CD8-positive, alpha-beta memory T cell (primary cell): ENCODE data around the gene PRMT1. TPM values are rescaled to one million over a fixed set of nuclear protein-coding genes. Genes with fewer than 3 reads are reported as not detected.

ENCODE experiments used
- CTCF ChIA-PET: fragments of 350-600 bp; sonication (Branson Sonifier 250); formaldehyde crosslinking; loops from one replicate; lab custom pipeline; 2021; ENCODE audit warnings: antibody characterized with exemption; lab: Charles Lee
- POLR2A ChIA-PET: fragments of 350-600 bp; sonication (Branson Sonifier 250); formaldehyde crosslinking; loops from one replicate; lab custom pipeline; 2021; ENCODE audit warnings: antibody characterized with exemption; lab: Charles Lee
- DNase-seq, 5 donors: peaks; one replicate each; pipeline versions ENCODE4 v3.0.0 to v3.0.0-alpha.2; 2020 to 2022; ENCODE audit warnings: mixed read lengths in 1 of 5
- H3K27ac ChIP-seq: one replicate; pipeline ENCODE4 v1.7.0; 2013; ENCODE audit warnings: low read depth, mild to moderate bottlenecking, low read length, moderate library complexity
- H3K27me3 ChIP-seq: 2 replicates; pipeline ENCODE4 v1.7.0; 2013; ENCODE audit warnings: low read length, mild to moderate bottlenecking; ENCODE audit not compliant: insufficient read depth, poor library complexity, severe bottlenecking
- H3K36me3 ChIP-seq: 2 replicates; pipeline ENCODE4 v1.7.0; 2013; ENCODE audit warnings: mild to moderate bottlenecking, low read length, moderate library complexity; ENCODE audit not compliant: insufficient read depth
- H3K4me1 ChIP-seq: 2 replicates; pipeline ENCODE4 v1.7.0; 2013; ENCODE audit warnings: mild to moderate bottlenecking, low read length, moderate library complexity; ENCODE audit not compliant: insufficient read depth
- H3K4me3 ChIP-seq: 2 replicates; pipeline ENCODE4 v1.7.0; 2013; ENCODE audit warnings: mild to moderate bottlenecking, low read length
- H3K9me3 ChIP-seq: 2 replicates; pipeline ENCODE4 v1.7.0; 2013; ENCODE audit warnings: mild to moderate bottlenecking, low read length
- H3K27ac Mint-ChIP-seq, 8 donors: one replicate each; pipeline ENCODE4 v1.8.0; 2020 to 2021; ENCODE audit warnings: mixed read lengths in 8 of 8, mild to moderate bottlenecking in 6 of 8, inconsistent platforms in 3 of 8, moderate library complexity in 3 of 8
- H3K27me3 Mint-ChIP-seq, 2 donors: one replicate each; pipeline ENCODE4 v1.8.0; 2020 to 2021; ENCODE audit warnings: mixed read lengths in 2 of 2, mild to moderate bottlenecking in 1 of 2, moderate library complexity in 1 of 2
- H3K36me3 Mint-ChIP-seq, 3 donors: one replicate each; pipeline ENCODE4 v1.8.0; 2020 to 2021; ENCODE audit warnings: mixed read lengths in 3 of 3, inconsistent platforms in 1 of 3, mild to moderate bottlenecking in 1 of 3
- H3K4me1 Mint-ChIP-seq, 3 donors: one replicate each; pipeline ENCODE4 v1.8.0; 2020 to 2021; ENCODE audit warnings: mixed read lengths in 3 of 3, inconsistent platforms in 1 of 3, mild to moderate bottlenecking in 1 of 3
- H3K4me3 Mint-ChIP-seq, 7 donors: one replicate each; pipeline ENCODE4 v1.8.0; 2020 to 2021; ENCODE audit warnings: mixed read lengths in 7 of 7, mild to moderate bottlenecking in 6 of 7, moderate library complexity in 4 of 7, inconsistent platforms in 2 of 7
- H3K9me3 Mint-ChIP-seq, 5 donors: one replicate each; pipeline ENCODE4 v1.8.0; 2020 to 2022; ENCODE audit warnings: mixed read lengths in 5 of 5, mild to moderate bottlenecking in 3 of 5, moderate library complexity in 2 of 5, inconsistent platforms in 1 of 5
- polyA plus RNA-seq: library from polyadenylated mRNA; unstranded; fragments of 300-500 nt; fragmentation: Illumina TruSeq; gene quantifications from one replicate; pipeline ENCODE4 v1.2.3, GENCODE V29; 2021
- total RNA-seq, 2 experiments: library from RNA; stranded (reverse); gene quantifications; one replicate each; pipeline ENCODE4 v1.2.3, GENCODE V29; 2021

Gene PRMT1
- total and polyA plus RNA-seq, 3 experiments from 2014 or later: 135 to 537 (median 529) TPM

- POLR2A ChIA-PET: interaction anchor here (0.6 to 3.9 kb wide), 12 partner anchors 9 to 897 kb away, joined by 3 to 61 read pairs (median 6); partner anchors contain the start of genes NOSIP, PRMT1, PRRG2 and RRAS
- no peaks in the 10 kb centered on the region for H3K27me3 ChIP-seq
- no peaks in the 10 kb centered on the region for H3K9me3 Mint-ChIP-seq
- H3K4me1 ChIP-seq: peaks cover 29% of the 10 kb centered on the region
- peak within 1 kb of the TSS; percentile 77 for H3K27ac ChIP-seq
- H3K36me3 Mint-ChIP-seq: peaks cover 0 to 55% (median 0%) of the 10 kb centered on the region in 3 donors
- H3K36me3 ChIP-seq: peaks cover 16% of the 10 kb centered on the region
- H3K27ac Mint-ChIP-seq: peak within 1 kb of the TSS; percentile 74 to 100 (median 98)
- no peaks in the 10 kb centered on the region for H3K27me3 Mint-ChIP-seq
- peak within 1 kb of the TSS; percentile 99 for H3K4me3 ChIP-seq
- no peaks in the 10 kb centered on the region for H3K9me3 ChIP-seq
- peak; percentile 98 to 100 (median 100) for DNase-seq
- peaks cover 28 to 44% (median 40%) of the 10 kb centered on the region in 3 donors for H3K4me1 Mint-ChIP-seq
- CTCF ChIA-PET: interaction anchor here (1.6 to 3.7 kb wide), 3 partner anchors 9 to 118 kb away, joined by 4 to 26 read pairs (median 13); partner anchors contain the start of genes RRAS and SCAF1
- H3K4me3 Mint-ChIP-seq: peak within 1 kb of the TSS; percentile 95 to 99 (median 97)
Observed at GRCh38 chr19:49665351-49666119, 11.5 kb upstream of the PRMT1 start, which contains the start of the genes BCL2L12 and IRF3. Gene BCL2L12 (plus strand): TSS chr19:49665933. CDS start chr19:49666693, 760 bp downstream. Gene IRF3 (minus strand): TSS chr19:49665857. CDS start chr19:49664838, 1,019 bp downstream.

- Histone ChIP-seq H3K4me1 (peaks cover 29% of the 10 kb centered on the region), H3K27me3 (no peaks in the 10 kb centered on the region), H3K36me3 (peaks cover 16% of the 10 kb centered on the region), H3K27ac (peak overlapping the region; percentile 77), H3K4me3 (peak overlapping the region; percentile 99), H3K9me3 (no peaks in the 10 kb centered on the region)
- H3K27ac Mint-ChIP-seq: peak overlapping the region; percentile 74 to 100 (median 98)
- H3K9me3 Mint-ChIP-seq: no peaks in the 10 kb centered on the region
- peak overlapping the region; percentile 95 to 99 (median 97) for H3K4me3 Mint-ChIP-seq
- peaks cover 28 to 42% (median 40%) of the 10 kb centered on the region in 3 donors for H3K4me1 Mint-ChIP-seq
- ChIA-PET POLR2A (interaction anchor here (1.2 to 3.9 kb wide), 4 partner anchors 9 to 171 kb away, joined by 3 to 61 read pairs (median 20); partner anchors contain the start of genes PRMT1, RRAS and SCAF1), CTCF (interaction anchor here (2.9 to 3.7 kb wide), 2 partner anchors 8 to 25 kb away, joined by 13 to 26 read pairs; partner anchors contain the start of genes RRAS and SCAF1)
- no peaks in the 10 kb centered on the region for H3K27me3 Mint-ChIP-seq
- DNase-seq: no peak
- peaks cover 0 to 53% (median 0%) of the 10 kb centered on the region in 3 donors for H3K36me3 Mint-ChIP-seq
Observed at GRCh38 chr19:49666120-49666444, 11.0 kb upstream of the PRMT1 start.

- Histone ChIP-seq H3K4me3 (no peak overlapping the region), H3K27me3 (no peaks in the 10 kb centered on the region), H3K9me3 (no peaks in the 10 kb centered on the region), H3K27ac (peak overlapping the region; percentile 77), H3K4me1 (peaks cover 27% of the 10 kb centered on the region), H3K36me3 (peaks cover 4% of the 10 kb centered on the region)
- H3K9me3 Mint-ChIP-seq: no peaks in the 10 kb centered on the region
- H3K27ac Mint-ChIP-seq: peak overlapping the region in 4 of 8 donors; percentile 17 to 74 (median 62)
- ChIA-PET POLR2A (interaction anchor here (0.5 kb wide), 1 partner anchor 223 kb away, joined by 6 read pairs; no protein-coding TSS in a partner anchor), CTCF (interaction anchor here (0.8 kb wide), 1 partner anchor 9 kb away, joined by 3 read pairs; no protein-coding TSS in a partner anchor)
- DNase-seq: no peak
- H3K4me3 Mint-ChIP-seq: peak overlapping the region in 6 of 7 donors; percentile 47 to 98 (median 88)
- H3K36me3 Mint-ChIP-seq: peaks cover 0 to 41% (median 0%) of the 10 kb centered on the region in 3 donors
- no peaks in the 10 kb centered on the region for H3K27me3 Mint-ChIP-seq
- H3K4me1 Mint-ChIP-seq: peaks cover 34 to 45% (median 44%) of the 10 kb centered on the region in 3 donors
Observed at GRCh38 chr19:49667473-49667872, 9.6 kb upstream of the PRMT1 start.

- POLR2A ChIA-PET: interaction anchor here (0.7 kb wide), 1 partner anchor 260 kb away, joined by 7 read pairs; the partner anchor contains the start of gene NUP62
- no peak for DNase-seq
- no peak overlapping the region for H3K4me3 ChIP-seq
Observed at GRCh38 chr19:49669516-49669915, 7.6 kb upstream of the PRMT1 start.

GRCh38 chr19:49672131-49672919 is 4.7 kb upstream of the PRMT1 start:
- Mint-ChIP-seq H3K27ac (peak overlapping the region in 1 of 8 donors; percentile 21), H3K4me1 (peaks cover 15 to 26% (median 20%) of the 10 kb centered on the region in 3 donors), H3K36me3 (peaks cover 0 to 19% (median 0%) of the 10 kb centered on the region in 3 donors), H3K9me3 (no peaks in the 10 kb centered on the region), H3K27me3 (peaks cover 0 to 2% of the 10 kb centered on the region in 2 donors), H3K4me3 (peak overlapping the region in 1 of 7 donors; percentile 52)
- Histone ChIP-seq H3K4me1 (peaks cover 11% of the 10 kb centered on the region), H3K27me3 (no peaks in the 10 kb centered on the region), H3K36me3 (no peaks in the 10 kb centered on the region), H3K4me3 (no peak overlapping the region), H3K9me3 (no peaks in the 10 kb centered on the region), H3K27ac (no peak overlapping the region)
- peak; percentile 55 to 81 (median 67) for DNase-seq
- ChIA-PET POLR2A (interaction anchor here (1.4 kb wide), 1 partner anchor 177 kb away, joined by 3 read pairs; no protein-coding TSS in a partner anchor), CTCF (interaction anchor here (0.6 to 4.4 kb wide), 18 partner anchors 7 to 406 kb away, joined by 3 to 26 read pairs (median 4); partner anchors contain the start of genes BCL2L12, IRF3, NOSIP and RRAS)

More at GRCh38 chr19:49669516-49669915, 7.6 kb upstream of the PRMT1 start:
- Histone ChIP-seq H3K4me1 (peaks cover 12% of the 10 kb centered on the region), H3K27ac (no peak overlapping the region), H3K36me3 (no peaks in the 10 kb centered on the region), H3K27me3 (no peaks in the 10 kb centered on the region), H3K9me3 (no peaks in the 10 kb centered on the region)
- Mint-ChIP-seq H3K4me3 (peak overlapping the region in 1 of 7 donors; percentile 80), H3K27me3 (no peaks in the 10 kb centered on the region), H3K4me1 (peaks cover 18 to 29% (median 28%) of the 10 kb centered on the region in 3 donors), H3K36me3 (peaks cover 0 to 25% (median 0%) of the 10 kb centered on the region in 3 donors), H3K27ac (peak overlapping the region in 1 of 8 donors; percentile 54), H3K9me3 (no peaks in the 10 kb centered on the region)
- CTCF ChIA-PET: interaction anchor here (1.5 to 1.6 kb wide), 2 partner anchors 46 to 164 kb away, joined by 3 to 4 read pairs; no protein-coding TSS in a partner anchor

GRCh38 chr19:49676136-49676783 is 811 bp upstream of the PRMT1 start:
- Histone ChIP-seq H3K9me3 (no peaks in the 10 kb centered on the region), H3K27me3 (no peaks in the 10 kb centered on the region), H3K4me3 (peak overlapping the region; percentile 88), H3K27ac (peak overlapping the region; percentile 89), H3K4me1 (peaks cover 37% of the 10 kb centered on the region), H3K36me3 (no peaks in the 10 kb centered on the region)
- H3K9me3 Mint-ChIP-seq: no peaks in the 10 kb centered on the region
- ChIA-PET POLR2A (interaction anchor here (0.6 to 2.6 kb wide), 18 partner anchors 12 to 683 kb away, joined by 3 to 32 read pairs (median 5); partner anchors contain the start of genes AKT1S1, AP2A1, BCL2L12 and GYS1), CTCF (interaction anchor here (0.7 to 6.6 kb wide), 12 partner anchors 9 to 478 kb away, joined by 3 to 56 read pairs (median 4); partner anchors contain the start of genes BCL2L12, IRF3, PRR12 and RPS11)
- peak overlapping the region; percentile 92 to 100 (median 99) for H3K27ac Mint-ChIP-seq
- H3K27me3 Mint-ChIP-seq: peaks cover 0 to 2% of the 10 kb centered on the region in 2 donors
- peaks cover 1 to 14% (median 4%) of the 10 kb centered on the region in 3 donors for H3K36me3 Mint-ChIP-seq
- DNase-seq: peak in 1 of 5 donors; percentile 49
- peak overlapping the region; percentile 90 to 100 (median 99) for H3K4me3 Mint-ChIP-seq
- H3K4me1 Mint-ChIP-seq: peaks cover 34 to 56% (median 38%) of the 10 kb centered on the region in 3 donors
